AG09319 (cell line): ENCODE measurements around the gene MELK.

Experiments used
- DNase-seq: peaks from one replicate; pipeline ENCODE4 v3.0.0-alpha.2; 2010; ENCODE audit warnings: low read depth; ENCODE audit errors: extremely low read depth
- TF ChIP-seq, protein P1 (sequence below): IDR thresholded peaks from 2 replicates; pipeline ENCODE4 v1.5.1; 2011; ENCODE audit warnings: low read depth, mild to moderate bottlenecking, inconsistent platforms, low read length, moderate library complexity

MELK gene

DNA sequence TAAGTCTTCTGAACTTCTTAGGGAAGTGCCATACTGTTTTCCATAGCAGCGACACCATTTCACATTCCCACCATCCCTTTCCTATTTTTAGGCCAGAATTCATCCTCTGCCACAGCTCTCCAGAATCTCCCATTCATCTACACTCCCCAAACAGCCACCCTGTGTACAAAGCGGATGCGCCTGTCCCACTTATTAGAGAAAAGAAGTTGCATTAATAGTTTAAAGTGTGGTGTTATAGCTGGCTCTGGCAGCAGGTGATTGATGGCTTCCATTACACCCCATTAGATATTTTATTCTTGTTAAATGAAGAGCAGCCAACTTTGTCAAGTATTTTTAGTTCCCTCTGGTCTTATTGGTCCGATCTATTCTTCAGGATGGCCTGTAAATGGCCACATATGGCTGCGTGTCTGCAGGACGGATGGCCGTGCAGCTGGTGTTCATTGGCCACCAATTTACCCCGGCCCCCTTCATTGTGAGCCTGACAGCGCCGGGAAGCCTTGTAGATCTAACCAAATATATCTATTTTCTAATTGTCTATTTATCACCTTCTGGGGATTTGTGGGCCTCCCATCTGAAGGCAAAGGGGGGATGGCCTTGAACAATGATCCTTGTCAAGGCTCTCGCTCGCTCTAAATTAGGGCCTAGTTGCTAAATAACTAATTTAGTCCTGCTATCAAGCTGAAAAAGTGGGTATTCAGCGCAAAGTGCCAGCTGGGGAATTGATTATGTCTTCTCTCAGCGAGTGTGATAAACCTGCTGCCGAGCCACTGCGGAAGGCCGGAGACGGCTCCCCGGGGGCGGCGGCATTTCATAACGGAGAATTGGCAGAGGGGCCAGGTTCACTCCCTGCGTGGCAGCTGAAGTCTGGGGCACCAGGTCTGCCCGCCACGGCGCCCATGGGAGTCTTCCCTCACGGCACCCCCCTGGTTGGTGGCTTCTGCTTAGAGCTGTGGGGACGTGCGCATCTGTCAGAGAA lies 141.1 kb downstream of the MELK start:
- TF ChIP-seq, protein P1, sequence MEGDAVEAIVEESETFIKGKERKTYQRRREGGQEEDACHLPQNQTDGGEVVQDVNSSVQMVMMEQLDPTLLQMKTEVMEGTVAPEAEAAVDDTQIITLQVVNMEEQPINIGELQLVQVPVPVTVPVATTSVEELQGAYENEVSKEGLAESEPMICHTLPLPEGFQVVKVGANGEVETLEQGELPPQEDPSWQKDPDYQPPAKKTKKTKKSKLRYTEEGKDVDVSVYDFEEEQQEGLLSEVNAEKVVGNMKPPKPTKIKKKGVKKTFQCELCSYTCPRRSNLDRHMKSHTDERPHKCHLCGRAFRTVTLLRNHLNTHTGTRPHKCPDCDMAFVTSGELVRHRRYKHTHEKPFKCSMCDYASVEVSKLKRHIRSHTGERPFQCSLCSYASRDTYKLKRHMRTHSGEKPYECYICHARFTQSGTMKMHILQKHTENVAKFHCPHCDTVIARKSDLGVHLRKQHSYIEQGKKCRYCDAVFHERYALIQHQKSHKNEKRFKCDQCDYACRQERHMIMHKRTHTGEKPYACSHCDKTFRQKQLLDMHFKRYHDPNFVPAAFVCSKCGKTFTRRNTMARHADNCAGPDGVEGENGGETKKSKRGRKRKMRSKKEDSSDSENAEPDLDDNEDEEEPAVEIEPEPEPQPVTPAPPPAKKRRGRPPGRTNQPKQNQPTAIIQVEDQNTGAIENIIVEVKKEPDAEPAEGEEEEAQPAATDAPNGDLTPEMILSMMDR = no peak
- no peak for DNase-seq

- DNase-seq = no peak
- TF ChIP-seq, protein P1 = no peak
Measured at GRCh38 chr9:36716496-36716895, 143.8 kb downstream of the MELK start.

DNA sequence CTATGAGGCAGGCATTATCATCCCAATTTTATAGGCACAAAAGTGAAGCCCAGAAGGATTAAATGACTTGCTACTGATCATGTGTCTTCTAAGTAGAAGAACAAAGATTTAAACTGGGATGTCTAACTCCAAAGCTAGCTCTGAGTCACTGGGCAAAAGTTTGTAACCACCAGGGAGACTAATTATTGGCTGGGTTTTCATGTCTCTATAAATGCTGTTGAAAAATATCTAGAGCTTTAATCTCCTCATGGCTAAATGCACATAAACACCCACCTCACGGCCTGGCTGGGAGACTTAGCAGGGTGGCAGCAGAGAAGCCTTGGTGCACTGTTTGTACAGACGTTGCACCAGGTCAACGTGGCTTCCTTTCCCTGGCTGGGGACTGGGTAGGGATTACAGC lies 144.6 kb downstream of the MELK start:
- TF ChIP-seq, protein P1 = no peak
- DNase-seq = no peak

GRCh38 chr9:36718612-36719011 lies 145.9 kb downstream of the MELK start:
- no peak for DNase-seq
- TF ChIP-seq, protein P1 = no peak

GRCh38 chr9:36720043-36720442 lies 147.3 kb downstream of the MELK start:
- TF ChIP-seq, protein P1 = no peak
- no peak for DNase-seq

- no peak for DNase-seq
- TF ChIP-seq, protein P1 = no peak
Measured at GRCh38 chr9:36721846-36722588, 149.3 kb downstream of the MELK start.
